T-helper 1 cell treated with Interleukin-12 subunit alpha and Interleukin-12 subunit beta and Interleukin-4 antibody, amounts not matched to agents 30 ng/mL and 1 ng/mL, for 36 hours (primary cell): ENCODE measurements around the gene MORF4L1. TPM values are rescaled to one million over a fixed set of nuclear protein-coding genes. Genes with fewer than 3 reads are reported as not detected.

Source experiments
- intact Hi-C: fragments of 100-400 bp; cut with micrococcal nuclease; formaldehyde crosslinking; loops from one replicate; pipeline ENCODE4 v1.15.1; 2024
- total RNA-seq: library from RNA; stranded (reverse); gene quantifications from 2 replicates; pipeline ENCODE4 v1.2.3, GENCODE V29; 2022

MORF4L1 gene
- total RNA-seq, 1 donor from 2014 or later, result 240 TPM

GRCh38 chr15:78943692-78944091 is 71.0 kb downstream of the MORF4L1 start:
- intact Hi-C loops, result loop anchor here (2.0 kb wide), 1 partner anchor 33 kb away; no protein-coding TSS in a partner anchor

DNA sequence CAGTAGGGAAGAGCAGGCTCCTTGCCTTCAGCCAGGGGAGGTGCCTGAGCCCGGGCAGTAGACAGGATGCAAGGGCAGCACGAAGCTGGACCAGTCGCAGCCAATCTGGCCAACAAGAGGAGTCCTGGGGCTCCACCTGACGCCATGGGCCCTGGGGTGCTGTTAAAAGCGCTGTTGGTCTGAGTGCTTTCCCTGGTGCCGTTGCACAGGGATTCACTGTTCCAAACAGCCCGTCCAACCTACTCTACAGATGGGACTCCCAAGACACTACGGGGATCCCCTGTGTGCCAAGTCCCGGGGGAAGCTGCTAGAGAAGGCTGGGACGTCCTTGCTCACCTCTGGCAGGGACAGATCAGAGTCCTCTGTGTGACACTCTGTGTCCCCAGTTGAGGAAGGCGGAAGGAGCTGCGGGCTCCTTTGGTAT is 71.5 kb downstream of the MORF4L1 start:
- intact Hi-C loops, result loop anchor here (2.0 kb wide), 1 partner anchor 33 kb away; no protein-coding TSS in a partner anchor

DNA sequence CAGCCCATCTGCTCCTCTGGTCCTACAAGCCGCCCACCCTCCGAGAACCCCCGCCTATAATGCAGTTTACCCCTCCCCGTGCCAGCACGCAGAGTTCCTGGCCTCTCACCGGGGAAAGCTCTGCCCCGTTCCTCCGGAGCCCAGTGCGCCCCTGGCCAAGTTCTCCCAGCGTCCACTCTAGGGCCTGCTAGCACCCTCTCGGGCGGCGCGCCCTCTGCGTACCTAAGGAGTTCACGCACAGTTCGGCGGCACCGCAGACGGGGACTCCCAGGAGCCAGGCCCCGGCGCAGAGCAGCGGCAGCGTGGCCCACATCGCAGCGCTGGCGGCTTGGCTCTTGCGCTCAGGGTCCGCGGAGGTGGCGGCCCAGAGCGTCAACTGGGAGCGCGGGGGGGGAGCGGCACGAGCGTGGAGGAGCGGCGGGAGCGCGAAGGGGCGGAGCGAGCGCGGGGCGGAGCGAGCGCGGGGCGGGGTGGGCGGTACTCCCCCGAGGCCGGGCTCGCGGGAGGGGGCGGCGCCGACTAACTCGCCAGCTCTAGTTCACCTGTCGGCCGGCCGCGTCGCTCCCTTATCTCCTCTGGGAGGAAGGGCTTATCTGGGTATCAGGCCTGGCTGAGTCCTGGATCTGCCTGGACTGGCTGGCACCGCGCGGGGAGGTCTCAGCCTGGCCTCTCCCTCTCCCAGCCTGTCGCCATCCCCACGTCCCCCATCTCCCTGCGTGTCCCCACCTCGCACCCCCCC is 72.1 kb downstream of the MORF4L1 start, which contains the start of gene CTSH:
TSS of gene CTSH (minus strand) at position 378 of the 739 bp plus-strand sequence. CDS start at position 313, 65 bp downstream.
- intact Hi-C loops, result loop anchor here (2.0 kb wide), 1 partner anchor 32 kb away; no protein-coding TSS in a partner anchor

DNA sequence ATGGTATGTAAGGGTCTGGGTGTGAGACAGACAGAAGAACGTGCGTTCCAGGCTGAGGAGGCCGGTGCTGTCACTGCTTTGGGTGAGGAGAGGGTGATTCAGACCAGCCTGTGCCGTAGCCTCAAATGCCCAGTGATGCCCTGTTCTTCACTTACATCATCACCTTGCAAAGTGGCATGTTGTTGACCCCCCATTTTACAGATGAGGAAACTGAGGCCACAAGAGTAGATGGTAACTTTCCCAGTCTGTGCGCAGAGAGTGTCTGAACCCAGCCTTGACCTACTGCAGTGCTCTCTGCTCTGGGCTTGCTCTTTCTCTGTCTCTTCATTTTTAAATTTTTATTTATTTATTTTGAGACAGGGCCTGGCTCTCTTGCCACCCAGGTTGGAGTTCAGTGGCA is 73.8 kb downstream of the MORF4L1 start:
- intact Hi-C loops, result no loop called here

DNA sequence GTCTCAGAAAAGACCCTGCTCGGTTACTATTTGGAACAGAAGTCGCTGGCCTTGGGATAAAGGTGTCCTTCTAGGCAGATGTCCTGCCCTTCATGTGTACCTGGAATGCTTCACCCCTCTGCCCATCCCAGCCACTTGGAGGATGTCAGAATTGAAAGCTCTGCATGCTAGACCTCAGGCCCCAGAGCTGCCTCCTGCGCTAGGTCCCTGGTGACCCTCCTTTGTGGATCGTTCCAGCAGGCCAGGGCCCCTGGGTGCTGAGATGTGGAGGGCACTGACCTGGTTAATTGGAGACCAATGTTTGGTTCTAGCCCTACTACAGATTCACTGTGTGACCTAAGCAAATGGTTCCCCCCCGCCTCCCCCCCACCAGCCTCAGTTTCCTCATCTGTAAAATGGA is 74.8 kb downstream of the MORF4L1 start:
- intact Hi-C loops, result no loop called here

Other genes starting within 250 kb of the MORF4L1 start
- gene CHRNB4, start 231.7 kb upstream of the MORF4L1 start, total RNA-seq, result not detected in 2 replicates
- gene ADAMTS7, start 61.4 kb upstream of the MORF4L1 start, total RNA-seq, result 0.15 and 0.32 TPM in 2 replicates
- gene CTSH, start 72.2 kb downstream of the MORF4L1 start, total RNA-seq, result 85.0 and 85.8 TPM in 2 replicates
- 0.07 and 0.12 TPM in 2 replicates for gene RASGRF1, start 217.9 kb downstream of the MORF4L1 start, total RNA-seq